H9 (cell line): ENCODE measurements around the gene ERVW-1. TPM values are rescaled to one million over a fixed set of nuclear protein-coding genes. Genes with fewer than 3 reads are reported as not detected.
"Not testable (repeated sequence)": the region's sequence is repeated elsewhere in the genome, so short reads cannot be mapped to it uniquely, and the experiment has no call there.

ENCODE experiments used
- DNase-seq: peaks from one replicate; pipeline ENCODE4 v3.0.0-alpha.2; 2017
- H2AFZ ChIP-seq: one replicate; pipeline ENCODE4 v1.6.1; 2013; ENCODE audit warnings: mild to moderate bottlenecking, low read length, control low read depth, moderate library complexity
- H2AK5ac ChIP-seq: 2 replicates; pipeline ENCODE4 v1.6.1; 2013; ENCODE audit warnings: low read length, control low read depth, mixed read lengths; ENCODE audit not compliant: insufficient read length
- H2BK120ac ChIP-seq: one replicate; pipeline ENCODE4 v1.6.1; 2013; ENCODE audit warnings: low read depth, mild to moderate bottlenecking, low read length, control low read depth, inconsistent platforms; ENCODE audit not compliant: poor library complexity, severe bottlenecking
- H2BK12ac ChIP-seq: 2 replicates; pipeline ENCODE4 v1.6.1; 2013; ENCODE audit warnings: low read length, control low read depth, mixed read lengths, low read depth; ENCODE audit not compliant: insufficient read length
- H2BK15ac ChIP-seq: 2 replicates; pipeline ENCODE4 v1.6.1; 2013; ENCODE audit warnings: low read depth, low read length, control low read depth
- H2BK20ac ChIP-seq: one replicate; pipeline ENCODE4 v1.6.1; 2013; ENCODE audit warnings: low read depth, mild to moderate bottlenecking, low read length, control low read depth, inconsistent platforms; ENCODE audit not compliant: poor library complexity, severe bottlenecking
- H2BK5ac ChIP-seq: 2 replicates; pipeline ENCODE4 v1.6.1; 2013; ENCODE audit warnings: low read length, control low read depth, mixed read lengths; ENCODE audit not compliant: insufficient read length
- H3K14ac ChIP-seq: 2 replicates; pipeline ENCODE4 v1.6.1; 2013; ENCODE audit warnings: low read length, control low read depth; ENCODE audit not compliant: insufficient read depth
- H3K18ac ChIP-seq: 2 replicates; pipeline ENCODE4 v1.6.1; 2013; ENCODE audit warnings: low read depth, mild to moderate bottlenecking, mixed read lengths, low read length, control low read depth; ENCODE audit not compliant: insufficient read length
- H3K23ac ChIP-seq: 2 replicates; pipeline ENCODE4 v1.6.1; 2013; ENCODE audit warnings: low read length, control low read depth, mixed read lengths, low read depth; ENCODE audit not compliant: insufficient read length
- H3K23me2 ChIP-seq: 2 replicates; pipeline ENCODE4 v1.6.1; 2013; ENCODE audit warnings: low read depth, mild to moderate bottlenecking, mixed read lengths, low read length, control low read depth; ENCODE audit not compliant: insufficient read length, poor library complexity, severe bottlenecking
- H3K27ac ChIP-seq: 2 replicates; pipeline ENCODE4 v1.5.1; 2013; ENCODE audit warnings: low read length, control low read depth, mixed read lengths, low read depth; ENCODE audit not compliant: insufficient read length
- H3K27me3 ChIP-seq: 2 replicates; pipeline ENCODE4 v1.6.1; 2013; ENCODE audit warnings: low read length, control low read depth, inconsistent platforms; ENCODE audit not compliant: insufficient read depth
- H3K4ac ChIP-seq: 2 replicates; pipeline ENCODE4 v1.6.1; 2013; ENCODE audit warnings: low read depth, mild to moderate bottlenecking, control low read depth, inconsistent platforms, low read length, moderate library complexity
- H3K4me1 ChIP-seq: 2 replicates; pipeline ENCODE4 v1.6.1; 2013; ENCODE audit warnings: low read length, control low read depth, inconsistent platforms; ENCODE audit not compliant: insufficient read depth
- H3K4me2 ChIP-seq: 2 replicates; pipeline ENCODE4 v1.6.1; 2013; ENCODE audit warnings: low read length, control low read depth, mixed read lengths; ENCODE audit not compliant: insufficient read length, insufficient read depth
- H3K56ac ChIP-seq: 2 replicates; pipeline ENCODE4 v1.6.1; 2013; ENCODE audit warnings: low read depth, mild to moderate bottlenecking, mixed read lengths, low read length, control low read depth; ENCODE audit not compliant: insufficient read length
- H3K79me1 ChIP-seq: 2 replicates; pipeline ENCODE4 v1.6.1; 2013; ENCODE audit warnings: low read depth, mild to moderate bottlenecking, moderate library complexity, low read length, control low read depth, inconsistent platforms; ENCODE audit not compliant: insufficient read depth, poor library complexity, severe bottlenecking
- H3K79me2 ChIP-seq: 2 replicates; pipeline ENCODE4 v1.6.1; 2013; ENCODE audit warnings: low read length, control low read depth, inconsistent platforms; ENCODE audit not compliant: insufficient read depth
- H3K9ac ChIP-seq: 2 replicates; pipeline ENCODE4 v1.6.1; 2013; ENCODE audit warnings: low read length, control low read depth, mixed read lengths; ENCODE audit not compliant: insufficient read length; ENCODE audit errors: extremely low read depth
- H3K9me3 ChIP-seq: one replicate; pipeline ENCODE4 v1.6.1; 2013; ENCODE audit warnings: low read depth, low read length, inconsistent platforms; ENCODE audit not compliant: control insufficient read depth
- H3T11ph ChIP-seq: one replicate; pipeline ENCODE4 v1.6.1; 2013; ENCODE audit warnings: mild to moderate bottlenecking, low read length, control low read depth, inconsistent platforms
- H4K20me1 ChIP-seq: one replicate; pipeline ENCODE4 v1.6.1; 2013; ENCODE audit not compliant: control insufficient read depth, insufficient read length, insufficient read depth
- H4K5ac ChIP-seq: 2 replicates; pipeline ENCODE4 v1.6.1; 2013; ENCODE audit warnings: low read depth, mild to moderate bottlenecking, mixed read lengths, low read length, control low read depth; ENCODE audit not compliant: insufficient read length
- H4K8ac ChIP-seq: replicated peaks from 2 replicates; pipeline ENCODE4 v1.6.1; 2013; ENCODE audit warnings: low read length, control low read depth, mixed read lengths, low read depth; ENCODE audit not compliant: insufficient read length
- H4K91ac ChIP-seq: 2 replicates; pipeline ENCODE4 v1.6.1; 2013; ENCODE audit warnings: low read depth, mild to moderate bottlenecking, moderate library complexity, mixed read lengths, low read length, control low read depth; ENCODE audit not compliant: insufficient read length
- H3K27ac Mint-ChIP-seq, 3 experiments: 2 replicates in 2 of 3; 3 replicates in 1 of 3; pipeline ENCODE4 v1.8.0; 2020 to 2021; ENCODE audit warnings: mixed read lengths in 3 of 3, mild to moderate bottlenecking in 1 of 3, moderate library complexity in 1 of 3
- H3K27me3 Mint-ChIP-seq: 2 replicates; pipeline ENCODE4 v1.8.0; 2021; ENCODE audit warnings: low read depth, mild to moderate bottlenecking, moderate library complexity, mixed read lengths
- H3K36me3 Mint-ChIP-seq, 3 experiments: 2 replicates in 2 of 3; 3 replicates in 1 of 3; pipeline ENCODE4 v1.8.0; 2020 to 2021; ENCODE audit warnings: low read depth in 3 of 3, mixed read lengths in 3 of 3; ENCODE audit not compliant: insufficient read depth in 1 of 3
- H3K4me1 Mint-ChIP-seq, 2 experiments: 2 replicates each; pipeline ENCODE4 v1.8.0; 2020; ENCODE audit warnings: mixed read lengths in 2 of 2
- H3K4me3 Mint-ChIP-seq, 2 experiments: 2 replicates in 1 of 2; 3 replicates in 1 of 2; pipeline ENCODE4 v1.8.0; 2020 to 2021; ENCODE audit warnings: mild to moderate bottlenecking in 2 of 2, mixed read lengths in 2 of 2, moderate library complexity in 1 of 2
- H3K9me3 Mint-ChIP-seq, 2 experiments: 2 replicates in 1 of 2; 3 replicates in 1 of 2; pipeline ENCODE4 v1.8.0; 2020; ENCODE audit warnings: mild to moderate bottlenecking in 2 of 2, mixed read lengths in 2 of 2, moderate library complexity in 1 of 2
- WGBS: extraction: QIAGEN DNeasy Blood & Tissue Kit; methylation state at CpG from one replicate; pipeline ENCODE4 v1.1.7; 2013; ENCODE audit warnings: missing lambda C conversion rate, low lambda C conversion rate, mixed read lengths; ENCODE audit not compliant: insufficient read length; ENCODE audit errors: extremely low coverage; 5-methylcytosine and 5-hydroxymethylcytosine counted together
- long read RNA-seq: library from polyadenylated mRNA; unstranded; transcript quantifications from one replicate; pipeline ENCODE4 v2.0.0, GENCODE V29; 2020
- total RNA-seq: library from RNA; stranded (reverse); gene quantifications from 2 replicates; pipeline ENCODE4 v1.2.1, GENCODE V29; 2021

Gene ERVW-1, protein sequence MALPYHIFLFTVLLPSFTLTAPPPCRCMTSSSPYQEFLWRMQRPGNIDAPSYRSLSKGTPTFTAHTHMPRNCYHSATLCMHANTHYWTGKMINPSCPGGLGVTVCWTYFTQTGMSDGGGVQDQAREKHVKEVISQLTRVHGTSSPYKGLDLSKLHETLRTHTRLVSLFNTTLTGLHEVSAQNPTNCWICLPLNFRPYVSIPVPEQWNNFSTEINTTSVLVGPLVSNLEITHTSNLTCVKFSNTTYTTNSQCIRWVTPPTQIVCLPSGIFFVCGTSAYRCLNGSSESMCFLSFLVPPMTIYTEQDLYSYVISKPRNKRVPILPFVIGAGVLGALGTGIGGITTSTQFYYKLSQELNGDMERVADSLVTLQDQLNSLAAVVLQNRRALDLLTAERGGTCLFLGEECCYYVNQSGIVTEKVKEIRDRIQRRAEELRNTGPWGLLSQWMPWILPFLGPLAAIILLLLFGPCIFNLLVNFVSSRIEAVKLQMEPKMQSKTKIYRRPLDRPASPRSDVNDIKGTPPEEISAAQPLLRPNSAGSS
- 0.09 TPM in 1 of 2 replicates, not detected in the other for total RNA-seq
- long read RNA-seq = 0 reads

DNA sequence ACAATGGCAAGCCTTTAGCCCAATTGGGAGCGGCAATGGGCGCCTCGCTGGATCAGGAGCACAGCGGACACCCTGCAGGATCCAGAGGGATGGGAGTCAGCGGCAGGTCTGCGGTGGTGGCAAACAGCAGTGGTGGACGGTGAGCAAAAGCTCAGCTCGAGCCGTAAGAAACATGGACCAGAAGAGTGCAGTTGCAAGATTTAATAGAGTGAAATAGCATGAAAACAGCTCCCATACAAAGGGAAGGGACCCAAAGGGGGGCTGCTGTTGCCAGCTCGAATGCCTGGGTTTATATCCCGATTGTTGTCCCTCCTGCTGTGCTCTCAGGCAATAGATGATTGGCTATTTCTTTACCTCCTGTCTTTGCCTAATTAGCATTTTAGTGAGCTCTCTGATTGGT lies at the start of gene ERVW-1:
Gene ERVW-1, minus strand, starts transcription at position 266 of the 400 bp plus-strand sequence. CDS start 7,565 bp downstream, outside the sequence.
- H3K4ac ChIP-seq, H4K20me1 ChIP-seq, H3K23me2 ChIP-seq, H3K27me3 ChIP-seq, H3K23ac ChIP-seq, H2BK120ac ChIP-seq, H2AFZ ChIP-seq, H3K9me3 Mint-ChIP-seq, H3K14ac ChIP-seq, H3K56ac ChIP-seq, H2BK20ac ChIP-seq, H3T11ph ChIP-seq, H3K9ac ChIP-seq, H4K5ac ChIP-seq, H3K79me2 ChIP-seq, H3K4me1 ChIP-seq, H3K27ac ChIP-seq, DNase-seq, H3K4me3 Mint-ChIP-seq, H2AK5ac ChIP-seq, H3K79me1 ChIP-seq, H4K8ac ChIP-seq, H2BK5ac ChIP-seq, H4K91ac ChIP-seq, H3K27me3 Mint-ChIP-seq, H3K18ac ChIP-seq, H3K4me2 ChIP-seq, H2BK12ac ChIP-seq, H2BK15ac ChIP-seq, H3K27ac Mint-ChIP-seq, H3K9me3 ChIP-seq, H3K36me3 Mint-ChIP-seq: not testable (repeated sequence)
- H3K4me1 Mint-ChIP-seq = peaks cover 7 to 12% of the 10 kb centered on the region in 2 experiments
- WGBS = no CpG with 5 or more reads among the region's 11 CpGs
